Endodermal cell (in vitro differentiated cells): ENCODE data around the gene WNT7B. TPM values are rescaled to one million over a fixed set of nuclear protein-coding genes. Genes with fewer than 3 reads are reported as not detected.

Source experiments
- DNase-seq: peaks from one replicate; pipeline ENCODE4 v3.0.0-alpha.2; 2017
- H3K27ac ChIP-seq: 2 replicates; pipeline ENCODE4 v1.5.1; 2013; ENCODE audit warnings: mild to moderate bottlenecking, low read depth, low read length, moderate library complexity
- H3K27me3 ChIP-seq: 2 replicates; pipeline ENCODE4 v1.6.1; 2013; ENCODE audit warnings: mild to moderate bottlenecking, low read length, moderate library complexity; ENCODE audit not compliant: insufficient read depth, control insufficient read depth, poor library complexity, severe bottlenecking
- H3K36me3 ChIP-seq: 2 replicates; pipeline ENCODE4 v1.7.0; 2013; ENCODE audit warnings: mild to moderate bottlenecking, low read length, moderate library complexity; ENCODE audit not compliant: control insufficient read depth, insufficient read depth
- H3K4me1 ChIP-seq: one replicate; pipeline ENCODE4 v1.7.0; 2013; ENCODE audit warnings: low read length; ENCODE audit not compliant: control insufficient read depth, insufficient read depth
- H3K4me3 ChIP-seq: 2 replicates; pipeline ENCODE4 v1.5.1; 2013; ENCODE audit warnings: mild to moderate bottlenecking, low read length, moderate library complexity
- H3K9ac ChIP-seq: 2 replicates; pipeline ENCODE4 v1.6.1; 2013; ENCODE audit warnings: mild to moderate bottlenecking, low read length, moderate library complexity; ENCODE audit not compliant: poor library complexity, severe bottlenecking; ENCODE audit errors: extremely low read depth
- H3K9me3 ChIP-seq: 2 replicates; pipeline ENCODE4 v1.6.1; 2013; ENCODE audit warnings: mild to moderate bottlenecking, low read length, moderate library complexity; ENCODE audit not compliant: control insufficient read depth
- H3K27ac Mint-ChIP-seq: 2 replicates; pipeline ENCODE4 v1.8.0; 2020; ENCODE audit warnings: mixed read lengths
- H3K27me3 Mint-ChIP-seq: 2 replicates; pipeline ENCODE4 v1.8.0; 2021; ENCODE audit warnings: mild to moderate bottlenecking, mixed read lengths; ENCODE audit not compliant: insufficient read depth
- H3K36me3 Mint-ChIP-seq: 2 replicates; pipeline ENCODE4 v1.8.0; 2020; ENCODE audit warnings: low read depth, mixed read lengths
- H3K4me1 Mint-ChIP-seq: 2 replicates; pipeline ENCODE4 v1.8.0; 2020; ENCODE audit warnings: mixed read lengths
- H3K4me3 Mint-ChIP-seq: 2 replicates; pipeline ENCODE4 v1.8.0; 2020; ENCODE audit warnings: mild to moderate bottlenecking, moderate library complexity, mixed read lengths
- H3K9me3 Mint-ChIP-seq: 2 replicates; pipeline ENCODE4 v1.8.0; 2020; ENCODE audit warnings: mild to moderate bottlenecking, mixed read lengths
- WGBS, 2 experiments: methylation state at CpG; one replicate each; pipeline versions ENCODE4 v1.1.5 to v1.1.7; 2013; ENCODE audit warnings: missing lambda C conversion rate in 2 of 2, mixed read lengths in 1 of 2; ENCODE audit not compliant: insufficient coverage in 1 of 2, insufficient read length in 1 of 2; 5-methylcytosine and 5-hydroxymethylcytosine counted together
- total RNA-seq, 2 donors: library from RNA; stranded (reverse); fragmentation: NEBNext Ultra II Directional in 1 of 2; extraction: Animal tissue kit (Norgen Biotek cat#: 25700) in 1 of 2; gene quantifications; 2 replicates in 1 of 2; 3 replicates in 1 of 2; pipeline ENCODE4 v1.2.1, GENCODE V29; 2021
- TF ChIP-seq, protein P1 (sequence below): fragments of 200-600 bp; sonication (generic); conservative IDR thresholded peaks from 2 replicates; pipeline ENCODE4 v1.5.0; 2021; ENCODE audit warnings: antibody characterized with exemption, mild to moderate bottlenecking

Gene WNT7B
- total RNA-seq, 2 donors from 2014 or later = not detected

DNA sequence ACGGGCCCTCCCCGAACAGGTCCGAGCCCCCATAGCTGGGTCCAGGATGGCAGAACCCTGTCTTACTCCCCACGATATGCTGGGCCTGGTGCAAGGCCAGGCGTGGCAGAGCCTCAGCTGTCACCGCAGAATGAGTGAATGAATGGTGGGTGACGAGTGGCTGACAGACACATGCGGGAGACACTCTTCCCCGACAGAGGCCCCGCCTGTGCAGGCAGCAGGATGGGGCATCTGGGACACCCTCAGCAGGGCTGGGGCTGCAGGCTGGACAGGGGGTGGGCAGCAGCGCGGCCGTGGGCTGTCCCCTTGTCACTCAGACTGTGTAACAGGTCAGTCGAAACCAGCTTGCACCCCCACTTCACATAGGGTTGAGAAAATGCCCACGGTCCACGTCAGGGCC lies 18.0 kb downstream of the WNT7B start:
- H3K4me1 ChIP-seq = no peaks in the 10 kb centered on the region
- TF ChIP-seq, protein P1, sequence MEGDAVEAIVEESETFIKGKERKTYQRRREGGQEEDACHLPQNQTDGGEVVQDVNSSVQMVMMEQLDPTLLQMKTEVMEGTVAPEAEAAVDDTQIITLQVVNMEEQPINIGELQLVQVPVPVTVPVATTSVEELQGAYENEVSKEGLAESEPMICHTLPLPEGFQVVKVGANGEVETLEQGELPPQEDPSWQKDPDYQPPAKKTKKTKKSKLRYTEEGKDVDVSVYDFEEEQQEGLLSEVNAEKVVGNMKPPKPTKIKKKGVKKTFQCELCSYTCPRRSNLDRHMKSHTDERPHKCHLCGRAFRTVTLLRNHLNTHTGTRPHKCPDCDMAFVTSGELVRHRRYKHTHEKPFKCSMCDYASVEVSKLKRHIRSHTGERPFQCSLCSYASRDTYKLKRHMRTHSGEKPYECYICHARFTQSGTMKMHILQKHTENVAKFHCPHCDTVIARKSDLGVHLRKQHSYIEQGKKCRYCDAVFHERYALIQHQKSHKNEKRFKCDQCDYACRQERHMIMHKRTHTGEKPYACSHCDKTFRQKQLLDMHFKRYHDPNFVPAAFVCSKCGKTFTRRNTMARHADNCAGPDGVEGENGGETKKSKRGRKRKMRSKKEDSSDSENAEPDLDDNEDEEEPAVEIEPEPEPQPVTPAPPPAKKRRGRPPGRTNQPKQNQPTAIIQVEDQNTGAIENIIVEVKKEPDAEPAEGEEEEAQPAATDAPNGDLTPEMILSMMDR = no peak
- H3K27me3 Mint-ChIP-seq = no peaks in the 10 kb centered on the region
- H3K27ac Mint-ChIP-seq = no peak overlapping the region
- H3K9me3 ChIP-seq = no peaks in the 10 kb centered on the region
- H3K4me3 ChIP-seq = no peak overlapping the region
- no peaks in the 10 kb centered on the region for H3K36me3 ChIP-seq
- 84 to 95% methylated on average over 10 to 16 of the region's 16 CpGs for WGBS, 2 experiments
- H3K4me3 Mint-ChIP-seq = no peak overlapping the region
- no peaks in the 10 kb centered on the region for H3K4me1 Mint-ChIP-seq
- no peaks in the 10 kb centered on the region for H3K36me3 Mint-ChIP-seq
- no peak overlapping the region for H3K27ac ChIP-seq
- H3K9me3 Mint-ChIP-seq = no peaks in the 10 kb centered on the region
- H3K9ac ChIP-seq = no peak overlapping the region
- no peaks in the 10 kb centered on the region for H3K27me3 ChIP-seq
- no peak for DNase-seq

DNA sequence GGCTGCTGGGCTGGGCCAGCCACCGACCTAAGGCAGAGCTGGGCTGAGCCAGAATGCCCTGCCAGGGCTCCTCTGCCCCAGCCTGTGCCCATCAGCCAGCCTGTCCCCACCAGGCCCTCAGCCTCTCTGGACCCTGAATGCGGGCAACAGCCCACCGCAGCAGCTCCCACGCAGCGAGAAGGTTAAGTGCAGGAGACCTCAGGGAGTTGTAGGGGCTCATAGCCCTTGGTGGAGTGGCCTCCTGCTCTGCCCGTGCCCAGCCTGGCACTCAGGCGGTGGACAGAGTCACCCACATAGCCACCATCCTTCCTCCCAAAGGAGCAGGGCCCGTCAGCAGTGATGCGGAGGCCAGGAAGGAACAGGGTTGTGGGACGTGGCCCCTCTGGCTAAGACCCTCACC lies 19.1 kb downstream of the WNT7B start:
- H3K27me3 ChIP-seq = no peaks in the 10 kb centered on the region
- H3K27ac ChIP-seq = no peak overlapping the region
- Mint-ChIP-seq H3K9me3 (no peaks in the 10 kb centered on the region), H3K4me3 (no peak overlapping the region), H3K27ac (no peak overlapping the region), H3K36me3 (no peaks in the 10 kb centered on the region), H3K27me3 (no peaks in the 10 kb centered on the region), H3K4me1 (no peaks in the 10 kb centered on the region)
- no peak for DNase-seq
- H3K36me3 ChIP-seq = no peaks in the 10 kb centered on the region
- 83 to 89% methylated on average over 1 to 10 of the region's 10 CpGs for WGBS, 2 experiments
- H3K9ac ChIP-seq = no peak overlapping the region
- H3K4me1 ChIP-seq = no peaks in the 10 kb centered on the region
- H3K9me3 ChIP-seq = no peaks in the 10 kb centered on the region
- no peak overlapping the region for H3K4me3 ChIP-seq
- TF ChIP-seq, protein P1 = no peak

DNA sequence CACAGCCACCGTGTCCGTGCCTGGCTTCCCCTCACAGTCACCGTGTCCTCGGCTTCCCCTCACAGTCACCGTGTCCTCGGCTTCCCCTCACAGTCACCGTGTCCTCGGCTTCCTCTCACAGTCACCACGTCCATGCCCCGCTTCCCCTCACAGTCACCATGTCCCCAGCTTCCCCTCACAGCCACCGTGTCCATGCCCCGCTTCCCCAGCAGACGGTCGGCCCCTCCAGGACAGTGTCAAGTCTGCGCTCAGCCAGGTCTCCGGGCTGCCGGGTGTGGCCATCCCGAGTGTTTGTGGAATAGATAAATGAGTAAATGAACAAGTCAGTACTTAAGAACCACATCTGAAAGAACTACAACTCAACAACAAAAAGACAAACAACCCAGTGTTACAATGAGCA lies 23.8 kb downstream of the WNT7B start:
- H3K4me1 Mint-ChIP-seq = no peaks in the 10 kb centered on the region
- no peaks in the 10 kb centered on the region for H3K9me3 ChIP-seq
- H3K36me3 Mint-ChIP-seq = no peaks in the 10 kb centered on the region
- DNase-seq = no peak
- no peak overlapping the region for H3K27ac Mint-ChIP-seq
- no peaks in the 10 kb centered on the region for H3K9me3 Mint-ChIP-seq
- WGBS, 2 experiments = 89% methylated on average over 17 of the region's 18 CpGs; no CpG with 5 or more reads in 1 of the 2 experiments
- TF ChIP-seq, protein P1 = no peak
- H3K9ac ChIP-seq = no peak overlapping the region
- H3K4me3 Mint-ChIP-seq = no peak overlapping the region
- no peaks in the 10 kb centered on the region for H3K4me1 ChIP-seq
- no peaks in the 10 kb centered on the region for H3K36me3 ChIP-seq
- no peaks in the 10 kb centered on the region for H3K27me3 Mint-ChIP-seq
- H3K27me3 ChIP-seq = no peaks in the 10 kb centered on the region
- H3K27ac ChIP-seq = no peak overlapping the region
- H3K4me3 ChIP-seq = no peak overlapping the region
